GM18519 (cell line): ENCODE measurements around the gene GTF2H2.
"Not testable (repeated sequence)": the region's sequence is repeated elsewhere in the genome, so short reads cannot be mapped to it uniquely, and the experiment has no call there.

Experiments
- ATAC-seq: cut with Tn5 transposase; IDR thresholded peaks from one replicate; pipeline ENCODE4 v1.9.1; 2021; ENCODE audit warnings: mild to moderate bottlenecking, moderate library complexity; ENCODE audit not compliant: unreplicated experiment, low FRiP score

GTF2H2 gene

DNA sequence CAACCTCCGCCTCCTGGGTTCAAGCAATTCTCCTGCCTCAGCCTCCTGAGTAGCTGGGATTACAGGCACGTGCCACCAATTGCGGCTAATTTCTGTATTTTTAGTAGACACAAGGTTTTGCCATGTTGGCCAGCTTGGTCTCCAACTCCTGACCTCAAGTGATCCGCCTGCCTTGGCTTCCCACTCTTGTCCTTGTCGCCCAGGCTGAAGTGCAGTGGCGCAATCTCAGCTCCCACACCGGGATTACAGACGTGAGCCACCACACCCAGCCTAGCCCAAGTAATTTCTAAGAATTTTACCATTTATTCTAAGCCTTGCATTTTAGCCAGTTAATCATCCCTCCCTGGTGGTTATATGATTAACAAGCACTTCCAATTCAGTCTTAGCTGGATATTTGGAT, 53.3 kb downstream of the GTF2H2 start:
- ATAC-seq = no peak

DNA sequence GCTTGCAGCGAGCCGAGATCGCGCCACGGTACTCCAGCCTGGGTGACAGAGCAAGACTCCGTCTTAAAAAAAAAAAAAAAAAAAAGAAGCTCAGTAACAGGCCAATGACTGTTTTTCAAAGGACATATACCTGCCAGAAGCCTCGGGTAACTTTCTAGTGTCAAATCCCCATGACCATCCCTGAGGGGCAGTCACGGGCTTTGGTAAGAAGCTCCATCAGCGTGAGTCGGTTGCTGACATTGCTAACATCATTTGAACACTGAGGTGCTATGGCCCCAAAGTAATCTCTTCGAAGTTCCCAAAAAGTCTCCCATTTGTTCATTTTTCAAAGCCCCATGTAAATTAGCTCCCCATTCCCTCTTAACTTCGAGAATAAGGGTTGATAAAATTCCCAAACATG, 53.9 kb downstream of the GTF2H2 start:
- ATAC-seq = no peak

DNA sequence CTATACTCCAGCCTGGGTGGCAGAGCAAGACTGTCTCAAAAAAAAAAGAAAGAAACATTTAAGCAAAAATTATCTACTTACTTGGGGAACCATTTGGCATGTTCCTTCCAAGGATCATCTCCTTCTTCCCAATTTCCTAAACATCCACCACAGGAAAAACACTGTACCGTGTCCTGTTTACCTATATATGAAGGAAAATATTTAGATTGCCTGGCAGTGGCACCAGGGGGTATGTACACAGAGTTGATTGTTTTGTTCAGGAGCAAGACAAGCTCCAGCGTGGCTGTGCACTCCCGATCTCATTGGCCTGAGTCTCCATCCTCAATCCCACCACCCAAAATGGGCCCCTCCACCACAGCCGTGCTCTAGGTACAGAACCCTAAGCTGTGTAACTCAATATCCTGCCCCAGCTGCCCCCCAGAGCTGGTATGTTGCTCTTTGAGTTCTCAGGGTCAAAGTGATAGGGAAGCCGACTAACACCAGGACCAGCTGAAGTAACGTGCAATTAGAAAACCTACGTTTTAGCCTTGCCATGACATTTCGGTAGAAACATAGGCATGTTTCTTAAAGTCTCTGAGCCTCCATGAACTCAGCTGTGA, 56.2 kb downstream of the GTF2H2 start:
- ATAC-seq = no peak

DNA sequence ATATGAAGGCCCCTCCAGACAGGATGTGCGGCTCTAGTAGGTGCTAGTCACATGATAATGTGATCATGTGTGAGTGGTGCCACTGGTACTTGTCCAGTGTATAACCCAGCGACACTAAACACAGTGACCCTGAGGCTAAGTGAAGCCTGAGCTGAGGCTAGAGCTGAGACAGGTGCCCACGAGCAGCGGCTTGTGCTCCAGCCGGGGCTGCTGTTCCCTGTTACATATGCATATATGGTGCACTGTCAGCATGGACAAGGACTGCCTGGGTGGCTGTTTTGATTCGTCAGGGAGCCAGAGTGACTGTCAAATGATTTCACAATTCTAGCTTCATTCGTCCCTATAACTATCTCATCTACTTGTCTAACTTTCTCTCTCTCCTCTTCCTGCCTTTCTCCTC, 60.5 kb downstream of the GTF2H2 start:
- ATAC-seq = not testable (repeated sequence)
